NCI-H2029 treated with DMSO at 0.1 percent for 48 hours (cell line): ENCODE data around the gene GOT1.
A peak's percentile ranks its signal among the peaks of the same experiment; 100 is the strongest.

ENCODE experiments used
- DNase-seq: peaks from one replicate; lab custom pipeline; 2025; lab: John Stamatoyannopoulos, UW

The GOT1 gene

DNA sequence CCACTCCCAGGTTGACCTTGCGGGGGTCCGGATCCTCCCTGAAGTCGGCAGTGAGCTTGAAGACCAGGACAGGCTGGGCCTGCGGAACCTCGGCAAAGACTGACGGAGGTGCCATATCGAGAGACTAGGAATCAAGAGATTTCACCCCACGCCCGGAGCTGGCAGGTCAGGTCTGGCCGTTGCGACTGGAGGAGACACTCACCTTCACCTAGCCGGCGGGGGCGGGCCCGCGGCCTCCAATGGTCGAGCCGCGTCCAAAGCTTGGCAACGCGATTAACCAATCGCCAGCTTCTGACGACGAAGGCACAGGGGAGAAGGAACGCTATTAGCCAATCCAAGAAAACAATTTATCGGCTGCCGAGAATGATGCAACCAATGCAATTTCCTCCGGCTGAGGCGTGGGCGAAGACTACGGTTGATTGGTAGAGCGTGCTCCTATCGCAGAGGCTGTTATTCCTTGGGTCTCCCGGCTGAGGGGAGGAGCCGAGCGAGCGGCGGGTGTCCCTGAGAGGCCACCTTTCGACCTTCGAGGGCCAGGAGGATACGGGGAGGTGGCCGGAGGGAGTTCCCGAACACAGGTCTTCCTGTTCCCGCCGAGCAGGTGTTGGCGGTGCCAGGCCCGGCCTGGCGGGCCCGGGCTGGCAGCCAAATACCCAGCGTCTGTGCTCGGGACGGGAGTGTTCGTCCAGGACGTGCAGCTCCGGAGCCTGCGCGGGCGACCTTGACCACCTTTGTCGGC lies at the start of gene GOT1:
GOT1 (minus strand) TSS at position 174 of the 739 bp plus-strand sequence; CDS start at position 115, 59 bp downstream.
- peak; percentile 81 for DNase-seq

DNA sequence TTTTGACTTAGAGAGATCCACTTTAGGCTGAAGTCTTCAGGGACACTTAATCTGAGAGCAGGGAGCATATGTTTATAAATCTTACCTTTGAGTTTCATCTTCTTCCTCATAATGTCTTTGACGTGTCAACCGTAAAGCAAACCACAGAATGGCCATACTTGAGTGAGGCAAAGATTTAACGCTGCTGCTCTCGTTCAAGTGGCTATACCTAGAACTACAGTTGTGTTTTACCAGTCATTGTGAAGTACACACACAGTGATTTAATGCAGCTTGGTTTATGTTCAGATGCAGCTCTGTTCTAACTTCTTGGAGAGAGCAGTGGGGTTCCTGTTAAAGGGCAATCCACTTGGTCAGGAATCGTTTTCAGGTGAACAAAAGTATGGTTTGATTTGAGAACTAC lies 39.9 kb upstream of the GOT1 start:
- DNase-seq = no peak

DNA sequence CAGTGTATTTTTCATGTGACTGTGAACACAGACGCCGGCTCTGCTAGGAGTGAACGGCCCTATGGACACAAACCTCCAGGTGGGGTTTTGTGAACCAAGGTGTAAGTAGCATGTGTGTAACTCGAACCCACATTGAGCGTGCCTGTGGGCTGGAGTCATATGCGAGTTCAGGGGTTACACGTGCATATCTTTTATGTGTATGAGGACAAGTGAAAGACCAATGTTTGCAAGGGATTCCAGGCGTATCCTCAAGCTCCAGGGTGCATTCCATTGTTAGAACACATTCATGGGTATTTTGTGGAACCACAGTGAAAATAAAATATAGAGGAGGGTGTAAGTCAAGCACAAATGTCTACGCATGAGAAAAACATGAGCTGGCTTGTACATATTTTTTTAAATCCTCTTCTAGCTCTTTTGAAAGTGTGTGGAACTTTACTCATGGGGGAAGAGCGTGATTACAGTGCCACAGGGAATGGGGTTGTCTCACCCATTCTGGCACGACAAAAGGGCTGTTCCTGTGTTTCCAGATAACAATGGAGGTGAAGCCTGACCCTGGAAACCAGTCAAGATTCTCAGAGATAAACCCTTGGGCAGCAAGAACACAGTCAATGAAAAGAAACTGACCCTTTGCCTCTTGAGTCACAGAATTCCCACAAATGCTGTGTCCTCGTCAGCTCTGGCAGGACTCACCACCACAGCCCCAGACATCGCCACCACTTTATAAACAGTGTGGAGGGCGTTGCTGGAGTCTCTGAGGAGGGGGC lies 37.0 kb upstream of the GOT1 start:
- DNase-seq = no peak

DNA sequence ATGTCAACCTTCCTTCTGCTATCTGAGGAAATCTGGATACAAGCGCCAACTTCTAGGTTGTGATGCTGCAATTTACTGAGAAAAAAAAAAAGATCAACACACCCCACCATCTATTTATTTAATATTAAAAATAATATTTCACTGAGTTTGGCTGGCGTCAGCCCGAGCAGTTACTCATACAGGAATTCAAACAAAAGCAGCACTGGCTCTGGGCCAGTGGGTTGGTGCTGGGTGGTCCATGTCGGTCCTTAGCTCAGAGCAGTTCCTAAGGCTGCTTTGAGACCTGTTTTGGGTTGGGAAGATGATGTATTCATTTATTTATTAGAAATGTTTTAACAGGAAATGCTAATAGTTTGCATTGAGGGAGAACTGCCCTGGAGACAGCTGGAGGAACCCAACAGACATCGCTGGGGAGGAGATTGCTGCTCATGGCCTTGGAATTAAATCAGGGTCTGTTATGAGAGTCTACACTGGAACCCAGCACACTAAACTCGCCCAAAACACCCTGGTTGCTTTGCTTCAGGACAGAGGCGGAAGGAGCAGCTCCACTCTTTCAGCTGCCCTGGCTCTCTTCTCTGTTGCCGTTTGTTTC lies 36.3 kb upstream of the GOT1 start:
- no peak for DNase-seq

DNA sequence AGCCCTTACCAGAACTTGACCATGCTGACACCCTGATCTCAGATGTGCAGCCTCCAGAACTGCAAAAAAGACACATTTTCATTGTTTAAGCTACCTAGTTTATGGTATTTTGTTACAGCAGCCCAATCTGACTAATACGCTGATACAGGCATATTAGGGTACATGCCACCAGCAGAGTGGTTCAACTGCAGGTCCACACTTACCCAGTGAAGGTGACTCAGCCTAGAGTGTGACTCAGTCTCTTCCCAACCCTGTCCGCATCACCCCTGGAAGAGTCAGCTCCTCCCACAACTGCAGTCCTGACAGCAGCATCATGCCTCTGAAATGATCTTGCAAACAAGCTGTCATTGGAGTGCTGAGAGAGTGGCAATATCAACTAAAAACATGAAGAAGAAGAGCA lies 30.8 kb upstream of the GOT1 start:
- DNase-seq = no peak

DNA sequence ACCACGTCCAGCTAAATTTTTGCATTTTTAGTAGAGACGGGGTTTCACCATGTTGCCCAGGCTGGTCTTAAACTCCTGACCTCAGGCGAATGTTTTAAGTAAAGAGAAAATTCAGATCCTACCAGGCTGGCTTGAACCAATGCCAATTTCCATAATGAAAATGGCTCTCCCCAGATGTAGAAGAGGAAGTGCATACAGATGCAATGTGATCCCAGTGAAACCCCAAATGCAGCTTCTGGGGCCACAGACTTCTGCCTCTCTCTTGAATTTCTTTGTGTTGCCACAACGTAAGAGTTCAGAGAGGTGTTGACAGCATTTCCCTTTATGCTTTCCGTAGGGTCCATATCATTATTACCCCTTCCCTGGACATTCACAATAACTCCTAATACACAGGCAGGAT lies 29.6 kb upstream of the GOT1 start:
- no peak for DNase-seq

DNA sequence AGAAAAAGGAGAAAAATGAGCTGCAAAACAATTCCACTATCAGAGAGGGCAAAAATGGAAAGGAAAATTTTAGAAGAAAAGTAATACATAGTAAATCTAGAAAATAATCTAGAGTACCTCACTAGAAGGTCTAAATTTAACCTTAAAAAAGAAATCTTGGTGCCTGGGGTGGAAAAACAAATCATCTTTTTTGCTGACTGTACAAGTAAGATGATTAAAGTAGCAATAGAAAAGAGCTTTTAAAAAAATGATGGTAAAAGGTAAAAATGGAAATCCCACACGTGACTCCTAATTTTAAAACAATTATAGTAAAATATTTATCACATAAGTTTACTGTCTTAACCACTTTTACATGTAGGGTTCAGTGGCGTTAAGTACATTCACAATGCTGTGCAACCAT lies 28.8 kb upstream of the GOT1 start:
- no peak for DNase-seq

DNA sequence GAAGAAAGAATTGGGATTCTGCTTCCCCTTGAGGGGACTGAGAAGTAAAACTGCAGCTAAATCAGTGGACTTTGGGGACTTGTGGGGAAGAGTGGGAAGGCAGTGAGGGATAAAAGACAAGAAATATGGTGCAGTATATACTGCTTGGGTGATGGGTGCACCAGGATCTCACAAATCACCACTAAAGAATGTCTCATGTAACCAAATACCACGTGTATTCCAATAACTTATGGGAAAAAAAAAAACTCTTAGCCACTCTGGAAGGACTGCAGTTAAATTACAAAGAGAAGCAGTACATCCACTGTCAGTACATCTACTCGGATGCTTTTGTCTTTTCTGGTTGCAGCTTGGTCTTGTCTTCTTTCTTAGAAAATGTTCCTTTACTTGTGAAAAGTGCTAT lies 27.4 kb upstream of the GOT1 start:
- no peak for DNase-seq

DNA sequence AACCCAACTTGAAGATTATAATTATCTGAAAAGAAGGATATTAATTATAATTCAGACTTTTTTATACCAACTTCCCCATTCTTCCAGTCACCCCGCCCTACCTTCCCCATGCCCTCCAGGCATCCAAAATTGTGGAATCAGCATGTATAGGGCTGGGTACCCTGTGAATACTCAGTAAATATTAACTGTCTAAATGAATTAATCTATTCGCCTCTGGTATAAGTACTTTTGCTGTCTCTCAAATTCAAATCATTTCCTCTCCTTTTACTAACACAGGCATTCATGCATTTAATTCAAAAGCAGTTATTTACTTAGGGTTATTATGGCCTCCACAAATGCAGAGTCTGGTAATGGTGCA lies 26.5 kb upstream of the GOT1 start:
- no peak for DNase-seq

DNA sequence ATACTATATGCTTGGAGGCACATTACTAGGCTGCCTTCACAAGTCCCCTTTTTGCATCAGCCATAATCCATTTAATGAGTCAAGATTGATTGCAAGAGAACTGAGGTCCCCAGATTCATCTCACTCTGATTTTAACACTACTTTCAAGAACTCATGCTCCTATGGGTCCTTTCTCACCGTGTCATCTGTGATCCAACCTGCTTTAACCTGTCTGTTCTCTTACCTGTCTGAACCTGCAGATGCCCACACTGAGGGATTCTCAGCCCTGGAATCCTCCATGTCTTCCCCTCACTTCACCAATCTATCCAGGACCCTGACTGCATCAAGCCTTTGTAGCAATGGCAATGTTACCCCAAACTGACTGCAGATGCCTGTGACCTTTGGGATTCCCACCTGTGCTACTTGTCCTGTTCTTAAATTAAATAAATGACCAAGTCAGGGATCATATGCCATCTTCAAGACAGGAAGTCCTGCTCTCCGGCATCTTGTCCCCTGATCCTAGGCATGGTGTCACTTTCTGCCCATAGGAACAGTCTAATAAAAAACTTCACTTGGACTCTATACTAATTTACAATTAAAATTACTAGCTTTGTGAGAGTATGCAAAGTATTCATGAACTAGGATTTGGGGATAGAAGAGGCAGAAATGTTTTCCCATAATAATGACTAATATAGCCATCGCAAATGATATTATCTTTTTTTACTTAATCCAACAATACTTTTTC lies 25.9 kb upstream of the GOT1 start:
- no peak for DNase-seq

DNA sequence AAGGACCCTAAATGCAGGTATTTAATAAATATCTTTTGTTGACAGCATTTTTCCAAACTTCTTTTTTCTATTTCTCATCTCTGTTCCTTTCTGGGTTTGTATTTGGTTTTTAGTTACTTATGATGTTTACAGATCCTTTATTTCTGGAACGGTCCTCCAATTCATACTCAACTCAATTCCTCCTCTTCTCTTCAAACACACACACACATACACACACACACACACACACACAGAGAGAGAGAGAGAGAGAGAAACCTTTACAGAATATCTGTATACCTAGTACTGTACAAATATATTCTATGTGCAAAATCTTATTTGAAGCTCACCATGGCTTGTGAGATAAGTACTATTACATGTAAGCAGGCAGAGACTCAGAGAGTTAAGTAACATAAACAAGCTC lies 21.6 kb upstream of the GOT1 start:
- DNase-seq = no peak

DNA sequence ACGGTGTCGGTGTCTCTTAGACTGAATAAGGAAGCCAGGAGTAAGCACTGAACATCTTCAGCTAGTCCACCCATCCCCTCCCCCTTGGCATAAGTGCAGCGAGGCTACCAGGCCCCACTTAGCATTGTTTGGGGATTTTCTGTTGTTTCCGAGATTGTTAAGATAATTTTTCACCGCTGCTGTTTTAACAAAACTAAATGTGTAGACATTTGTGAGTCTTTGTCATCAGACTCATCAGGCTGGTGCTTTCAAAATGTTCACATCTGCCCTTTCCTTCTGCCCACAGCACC lies 21.0 kb upstream of the GOT1 start:
- DNase-seq = no peak

DNA sequence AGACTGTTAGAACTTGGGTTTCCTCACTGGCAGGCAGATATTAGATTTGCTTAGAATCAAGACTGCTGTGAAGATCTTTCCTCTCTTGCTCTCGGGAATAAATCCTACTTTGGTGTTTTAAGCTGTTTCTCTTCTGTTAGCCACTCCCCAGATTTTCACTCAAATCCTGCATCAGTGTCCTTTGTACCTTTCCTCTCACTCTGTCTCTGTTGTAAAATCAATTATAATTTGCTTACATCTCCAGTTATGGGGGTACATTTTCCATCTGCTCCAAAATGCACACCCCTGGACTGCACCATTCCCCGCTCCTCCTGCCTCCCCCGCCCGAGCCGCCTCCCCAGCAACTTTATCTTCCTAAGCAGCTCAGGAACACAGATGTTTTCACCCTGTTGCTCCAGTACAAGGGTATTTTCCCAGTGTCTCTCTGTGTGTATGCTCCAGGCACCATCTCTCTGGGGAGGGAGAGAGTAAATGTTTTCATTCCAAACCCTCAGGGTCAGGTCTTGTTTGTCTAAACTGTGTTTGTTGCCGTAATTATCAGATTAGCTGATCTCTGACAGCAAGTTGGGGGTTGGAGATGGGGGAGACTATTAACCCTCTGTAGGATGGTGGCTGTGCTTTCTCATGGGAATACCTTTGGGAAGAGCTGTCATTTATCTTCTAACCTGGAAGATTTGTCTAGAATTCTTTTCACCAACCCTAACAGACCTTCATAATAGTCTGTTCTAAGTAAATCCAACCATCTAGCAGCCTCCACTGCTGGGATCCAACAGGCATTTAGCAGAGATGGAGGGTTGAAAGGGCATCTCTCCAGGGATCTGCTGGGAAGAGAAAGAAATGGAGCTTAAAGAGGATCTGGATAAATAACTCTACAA lies 20.4 kb upstream of the GOT1 start:
- DNase-seq = no peak

DNA sequence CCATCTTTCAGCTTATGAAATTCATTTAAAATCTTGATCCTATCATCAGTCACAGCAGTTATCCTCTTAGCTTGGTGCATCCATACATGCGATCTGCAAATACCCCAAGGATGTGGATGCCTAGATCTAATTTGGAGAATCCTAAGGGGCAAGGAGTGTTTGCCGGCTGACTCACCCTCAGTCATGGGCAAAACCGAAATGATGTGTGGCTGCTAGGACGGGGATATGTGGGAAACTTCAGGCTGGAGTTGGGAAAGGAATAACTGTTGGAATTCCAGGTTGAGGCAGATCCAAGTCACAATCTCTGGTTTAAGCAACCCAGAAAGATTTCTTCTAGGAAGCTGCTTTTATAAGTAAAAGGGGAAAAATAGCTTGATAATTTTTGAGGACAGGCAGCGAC lies 19.7 kb upstream of the GOT1 start:
- no peak for DNase-seq

DNA sequence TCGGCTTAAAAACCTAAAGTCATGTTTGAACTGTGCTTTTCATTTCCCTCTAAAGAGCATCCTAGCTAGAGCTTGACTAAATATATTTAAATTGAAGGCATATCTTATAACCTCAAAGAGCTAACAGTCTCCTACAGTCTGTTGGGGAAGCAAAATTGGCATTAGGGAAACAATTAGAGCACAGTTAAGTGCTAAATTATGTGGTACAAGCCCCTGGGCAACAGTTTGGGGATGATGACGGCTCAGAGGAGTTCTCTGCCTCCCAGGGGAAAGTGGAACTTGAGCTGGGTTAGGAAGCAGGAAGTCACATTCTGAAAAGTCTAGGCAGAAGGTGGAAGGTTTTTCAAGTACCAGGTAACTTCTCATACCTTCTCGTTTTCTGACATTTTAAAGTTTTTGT lies 18.6 kb upstream of the GOT1 start:
- no peak for DNase-seq

DNA sequence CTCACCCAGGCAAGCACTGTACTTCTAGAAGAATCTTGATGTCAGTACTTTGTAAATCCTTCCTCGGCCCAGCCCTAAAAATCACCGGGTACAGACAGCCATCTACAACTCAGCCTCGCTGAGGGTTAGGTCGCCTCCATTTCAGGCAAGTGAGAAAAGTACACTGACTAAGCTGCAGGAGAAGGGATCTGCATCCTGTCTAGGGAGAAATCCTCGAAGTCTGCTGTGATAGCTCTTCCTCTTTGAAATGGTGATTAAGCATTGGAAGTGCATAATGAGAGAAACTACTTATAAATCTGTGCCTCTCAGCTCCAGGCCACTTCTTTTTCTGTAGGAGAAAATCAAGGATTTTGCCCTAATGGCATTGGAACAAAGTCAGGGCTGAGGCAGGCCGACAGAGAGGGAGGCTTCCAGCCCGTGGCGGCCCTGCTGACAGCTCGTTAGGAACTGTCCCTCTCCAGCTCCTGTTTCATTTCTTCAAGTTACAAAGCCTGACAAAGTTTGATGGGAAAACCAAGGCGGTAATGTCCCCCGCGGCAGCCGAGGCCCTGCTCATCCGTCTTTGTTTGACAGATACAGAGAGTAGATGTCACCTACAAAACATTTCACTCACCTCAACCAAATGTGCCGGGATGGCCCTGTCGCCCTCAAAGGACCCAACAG lies 14.1 kb upstream of the GOT1 start:
- no peak for DNase-seq

DNA sequence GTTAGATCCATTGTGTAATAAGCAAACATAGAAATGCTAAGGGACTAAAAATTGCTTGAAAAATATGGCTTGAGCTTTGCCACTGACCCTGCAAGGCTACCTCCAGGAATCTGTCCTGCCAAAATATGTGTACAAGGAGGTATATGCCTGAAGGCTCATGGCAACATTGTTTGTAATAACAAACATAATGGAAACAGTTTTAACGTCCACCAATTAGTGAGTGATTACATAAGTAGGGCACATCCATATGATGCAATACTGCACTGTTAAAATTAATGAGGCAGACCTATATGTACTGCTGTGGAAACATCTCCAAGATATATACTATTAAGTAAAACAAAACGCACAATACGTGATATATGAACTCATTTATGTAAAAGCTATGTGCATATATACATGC lies 13.1 kb upstream of the GOT1 start:
- no peak for DNase-seq

DNA sequence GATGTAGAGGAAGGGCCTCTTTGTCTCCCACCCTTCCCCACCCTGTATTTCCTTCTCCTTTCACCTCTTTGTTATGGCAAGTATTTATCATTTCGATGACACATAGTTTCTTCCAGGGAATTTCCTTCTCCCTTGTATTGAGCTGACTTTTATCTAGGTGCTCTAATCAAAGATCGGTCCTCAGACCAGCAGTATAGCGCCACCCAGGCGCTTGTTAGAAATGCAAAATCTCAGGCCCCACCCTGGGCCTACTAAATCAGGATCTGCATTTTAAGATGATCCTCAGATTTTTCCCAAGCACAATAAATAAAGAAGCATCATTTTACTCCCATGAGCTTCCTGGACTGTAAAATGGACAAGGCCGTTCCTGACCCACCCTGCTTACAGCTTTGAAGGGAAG lies 12.0 kb upstream of the GOT1 start:
- no peak for DNase-seq

DNA sequence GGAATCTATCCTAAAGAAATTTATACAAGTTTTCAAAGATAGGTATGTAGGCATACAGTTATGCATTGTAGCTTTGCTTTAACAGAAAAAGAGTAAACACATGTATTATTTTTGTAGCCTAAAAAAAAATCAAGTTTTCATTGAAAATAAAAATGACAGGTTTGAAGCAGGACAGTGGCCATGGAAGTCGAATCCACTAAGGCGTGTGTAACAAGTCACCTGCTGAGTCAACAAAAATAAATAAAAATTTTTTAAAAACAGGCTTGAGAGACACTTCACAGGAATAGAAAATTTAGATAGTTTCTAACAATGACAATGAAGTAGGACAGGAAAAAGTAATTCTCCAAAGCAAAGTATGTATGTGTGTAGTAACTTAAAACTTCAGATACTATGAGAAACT lies 8.5 kb upstream of the GOT1 start:
- no peak for DNase-seq

DNA sequence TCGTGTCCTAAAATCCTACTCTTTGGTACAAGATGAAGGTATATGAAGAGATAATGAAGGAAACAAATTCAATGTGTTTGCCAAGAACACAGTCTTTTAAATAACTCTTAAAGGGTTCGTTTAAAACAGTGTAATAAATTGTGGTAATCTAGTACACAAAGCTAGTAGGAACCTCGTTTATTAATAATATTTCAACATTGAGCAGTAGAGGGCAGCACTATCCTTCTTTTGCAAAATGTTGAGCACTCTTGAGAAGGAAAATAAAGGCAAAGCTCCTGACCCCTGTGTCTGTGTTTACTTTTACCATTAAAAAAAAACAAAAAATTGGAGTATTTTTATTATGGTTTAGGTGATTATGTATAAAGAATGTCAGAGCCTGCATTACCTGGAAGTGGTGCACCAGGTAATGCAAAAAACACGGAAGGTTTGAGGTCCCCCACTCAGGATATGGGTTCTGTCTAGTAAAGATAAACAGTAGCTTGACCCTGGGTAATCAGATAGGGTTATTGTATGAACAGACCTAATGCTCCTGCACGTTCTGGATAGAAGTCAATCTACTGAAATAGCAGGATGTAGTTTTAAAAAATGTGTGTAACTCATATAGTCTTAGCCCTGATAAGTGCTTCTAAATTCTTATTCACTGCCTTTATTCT lies 5.7 kb upstream of the GOT1 start:
- peak; percentile 24 for DNase-seq
